ENCODE data around the gene UCK2.

UCK2 gene

DNA sequence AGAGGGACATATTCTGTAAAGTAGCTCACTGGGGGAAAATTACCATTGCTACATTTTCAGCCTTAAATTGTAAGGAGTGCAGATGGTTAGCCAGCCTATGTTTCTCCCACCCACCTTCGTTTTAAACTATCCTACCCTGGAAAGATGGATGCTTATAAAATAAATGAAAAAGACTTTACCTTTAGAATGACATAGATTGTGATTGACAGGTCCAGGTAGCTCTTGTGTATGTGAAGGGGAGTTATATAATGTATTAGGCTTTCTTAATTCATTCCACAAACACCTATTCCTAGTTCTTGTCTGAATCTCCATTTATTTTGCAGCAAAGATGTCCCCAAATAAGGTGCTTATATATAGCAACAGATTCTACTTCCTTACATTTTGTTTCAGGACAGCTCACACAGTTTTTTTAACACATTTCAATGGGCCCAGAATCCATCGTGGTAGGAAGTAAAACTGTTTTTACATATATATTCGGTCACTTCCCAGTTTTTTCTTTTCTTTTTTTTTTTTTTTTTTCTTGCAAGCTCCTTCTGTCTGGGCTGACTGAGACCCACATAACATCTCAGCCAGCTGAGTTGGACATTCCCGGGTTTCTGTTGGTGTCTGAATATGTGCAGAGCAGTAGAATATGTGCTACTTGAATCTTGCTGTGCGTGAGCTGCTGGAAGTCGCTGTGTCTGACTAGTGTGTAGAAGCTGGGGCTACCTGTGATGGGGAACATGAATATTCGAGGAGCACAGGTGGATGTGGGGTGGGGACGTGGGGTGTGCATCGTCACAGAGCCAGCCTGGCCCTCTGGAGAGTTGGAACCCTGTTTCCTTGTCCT, 27.8 kb downstream of the UCK2 start:
- no peak for DNase-seq (ENCODE audit: low read depth in 2 of 2)

DNA sequence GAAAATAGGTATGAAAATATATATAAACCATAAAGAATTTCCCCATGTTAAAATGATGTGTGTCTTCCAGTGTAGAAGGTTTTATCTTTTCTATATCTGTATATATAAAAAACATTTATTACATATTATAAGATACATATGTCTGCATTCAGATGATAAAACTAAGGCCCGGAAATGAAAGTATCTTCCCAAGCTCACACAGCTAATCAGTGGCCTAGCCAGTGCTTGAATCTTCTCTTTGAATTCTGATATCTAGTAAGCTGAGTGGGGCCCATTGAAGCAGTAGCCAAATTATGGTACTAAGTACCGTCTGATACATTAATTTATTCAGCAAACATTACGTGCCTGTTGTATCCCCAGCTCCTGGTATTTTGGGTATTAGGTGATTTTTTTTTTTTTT, 28.6 kb downstream of the UCK2 start:
- DNase-seq (ENCODE audit: low read depth in 2 of 2): no peak

DNA sequence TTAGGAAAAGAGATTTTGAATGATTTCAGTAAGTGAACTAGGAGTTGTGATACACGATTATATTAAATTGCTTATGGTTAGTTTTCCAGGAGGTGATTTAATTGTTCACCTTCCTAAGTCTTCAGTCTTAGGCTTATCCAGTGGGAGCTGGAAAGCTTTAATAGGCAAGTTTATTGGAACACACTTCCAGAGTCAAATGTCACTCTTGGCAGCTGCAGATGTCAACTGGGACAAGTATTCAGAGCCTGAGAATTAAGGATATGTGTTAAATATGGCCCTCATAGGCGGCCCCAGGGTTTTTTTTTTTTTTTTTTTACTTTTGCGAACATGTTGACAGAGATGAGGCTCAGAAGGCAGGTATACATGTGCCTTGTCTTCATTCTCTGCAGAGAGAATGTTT, 29.2 kb downstream of the UCK2 start:
- no peak for DNase-seq (ENCODE audit: low read depth in 2 of 2)

DNA sequence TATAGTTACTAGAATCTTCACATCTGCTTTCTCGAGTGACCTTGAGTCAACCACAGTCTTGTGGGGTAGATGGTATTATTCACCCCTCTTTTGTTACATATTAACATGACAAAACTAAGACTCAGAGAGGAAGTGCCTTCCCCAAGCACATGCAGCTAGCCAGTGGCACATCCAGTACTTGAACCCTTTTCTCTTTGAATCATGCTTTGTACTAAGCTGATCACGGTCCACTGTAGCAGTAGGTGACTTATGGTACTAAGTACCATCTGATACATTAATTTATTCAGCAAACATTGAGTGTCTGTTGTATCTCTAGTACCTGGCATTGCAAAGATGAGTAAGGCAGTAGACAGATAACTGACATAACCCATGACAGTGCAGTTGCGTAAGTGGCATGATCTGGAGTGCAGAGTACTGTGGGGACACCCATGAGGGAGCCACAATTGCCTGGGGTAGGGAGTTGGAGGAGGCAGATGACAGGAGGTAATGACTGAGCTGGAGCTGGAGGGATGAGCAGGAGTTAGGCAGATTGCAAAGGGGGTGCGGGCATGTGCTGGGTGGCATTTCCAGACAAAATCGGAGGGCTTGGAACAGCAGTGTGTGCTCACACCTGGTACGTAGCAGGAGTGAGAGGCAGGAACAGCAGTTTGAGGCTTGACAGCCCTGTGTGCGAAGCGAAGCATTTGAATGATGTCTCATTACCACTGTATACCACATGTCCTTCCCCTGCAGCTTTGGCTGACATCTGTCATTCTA, 29.8 kb downstream of the UCK2 start:
- DNase-seq (ENCODE audit: low read depth in 2 of 2): no peak

DNA sequence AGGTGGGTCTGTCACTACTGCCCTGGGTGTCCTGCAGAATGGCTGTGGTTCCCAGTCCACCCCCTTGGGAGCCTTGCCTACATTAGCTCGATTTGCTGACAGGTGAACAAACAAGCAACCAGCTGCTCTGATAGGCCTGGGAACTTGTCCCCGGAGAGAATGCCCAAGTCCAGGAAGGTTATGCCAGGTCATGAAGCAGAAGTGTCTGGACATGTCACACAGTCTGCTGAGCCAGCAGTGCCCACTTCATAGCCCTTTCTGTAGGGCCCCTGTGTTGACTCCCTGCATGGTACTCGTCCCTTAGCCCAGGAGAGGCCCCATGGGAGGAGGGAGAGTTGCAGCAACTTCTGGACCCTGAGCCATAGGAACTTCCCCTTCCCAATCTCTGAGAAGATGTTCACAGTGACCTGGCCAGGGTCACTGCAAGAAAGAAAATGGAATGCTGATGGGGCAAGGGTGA, 31.0 kb downstream of the UCK2 start:
- DNase-seq (ENCODE audit: low read depth in 2 of 2): no peak

DNA sequence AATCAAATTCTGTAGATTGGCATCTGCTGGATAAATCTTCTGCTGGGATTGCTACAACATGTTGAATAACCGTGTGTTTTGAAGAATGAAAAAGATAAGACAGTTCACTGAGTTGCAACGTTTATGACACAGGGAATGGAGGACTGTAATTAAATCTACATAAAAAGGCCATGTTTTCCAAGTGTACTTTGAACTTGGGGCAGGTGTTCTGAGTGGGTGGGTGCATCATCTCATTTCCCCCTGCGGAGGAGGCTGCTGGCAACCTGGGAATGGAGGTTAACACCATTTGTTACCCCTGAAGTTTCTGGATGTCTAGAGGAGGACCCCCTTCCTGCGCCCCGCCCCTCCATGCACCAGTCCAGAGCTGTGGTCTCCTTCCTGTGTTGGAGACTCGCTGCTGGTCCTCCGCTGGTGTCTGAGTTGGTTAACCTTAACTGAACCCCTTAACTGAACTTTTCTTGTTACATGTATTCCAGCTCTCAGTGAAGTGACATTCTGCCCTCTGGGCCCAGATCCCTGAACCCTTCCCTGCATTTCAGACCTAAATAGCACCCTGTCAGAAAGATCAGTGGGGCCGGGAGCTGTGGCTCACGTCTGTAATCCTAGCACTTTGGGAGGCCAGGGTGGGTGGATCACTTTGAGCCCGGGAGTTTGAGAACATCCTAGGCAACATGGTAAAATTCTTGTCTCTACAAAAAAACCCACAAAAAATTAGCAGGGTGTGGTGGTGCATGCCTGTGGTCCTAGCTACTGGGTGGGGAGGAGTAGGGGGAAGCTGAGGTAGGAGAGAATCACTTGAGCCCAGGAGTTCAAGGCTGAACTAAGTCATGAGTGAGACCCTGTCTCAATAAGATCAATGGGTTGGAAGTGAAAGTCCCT, 31.8 kb downstream of the UCK2 start:
- no peak for DNase-seq (ENCODE audit: low read depth in 2 of 2)

DNA sequence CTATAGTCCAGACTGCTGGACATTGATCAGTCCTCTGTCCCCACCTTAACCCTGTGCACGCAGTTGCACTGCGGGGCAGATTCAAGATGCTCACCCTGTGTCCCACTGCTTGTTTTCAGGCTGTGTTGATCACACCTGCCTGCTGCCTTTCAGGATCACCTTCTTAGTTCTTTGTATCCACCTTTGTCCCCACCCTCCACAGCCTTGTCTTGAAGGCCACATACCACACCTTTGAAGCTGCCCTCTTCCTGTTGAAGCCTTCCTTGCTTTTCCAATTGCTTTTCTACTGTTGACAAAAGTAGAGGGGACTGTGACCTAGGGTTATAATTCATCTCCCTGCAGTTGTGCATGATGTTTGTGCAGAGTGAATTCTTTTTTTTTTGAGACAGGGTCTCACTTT, 32.7 kb downstream of the UCK2 start:
- DNase-seq (ENCODE audit: low read depth in 2 of 2): no peak

DNA sequence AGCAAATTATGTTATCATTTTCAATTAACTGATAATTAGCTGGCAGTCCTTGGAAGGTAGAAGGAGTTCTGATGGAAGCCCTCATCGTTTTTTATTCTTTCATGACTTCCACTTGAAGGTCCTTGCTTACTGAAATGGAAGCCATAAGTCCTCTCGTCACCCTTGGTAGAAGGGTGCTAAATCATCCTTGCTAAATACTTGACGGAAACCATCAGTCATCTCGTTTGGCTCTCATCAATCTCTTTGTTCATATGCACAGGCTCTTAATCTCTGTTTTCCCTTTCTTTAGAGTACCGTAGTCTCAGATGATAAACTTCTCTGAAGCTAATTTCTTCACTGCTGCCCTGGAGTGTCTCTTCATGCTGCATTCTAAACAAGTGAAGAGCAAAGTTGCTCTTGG, 34.5 kb downstream of the UCK2 start:
- no peak for DNase-seq (ENCODE audit: low read depth in 2 of 2)

DNA sequence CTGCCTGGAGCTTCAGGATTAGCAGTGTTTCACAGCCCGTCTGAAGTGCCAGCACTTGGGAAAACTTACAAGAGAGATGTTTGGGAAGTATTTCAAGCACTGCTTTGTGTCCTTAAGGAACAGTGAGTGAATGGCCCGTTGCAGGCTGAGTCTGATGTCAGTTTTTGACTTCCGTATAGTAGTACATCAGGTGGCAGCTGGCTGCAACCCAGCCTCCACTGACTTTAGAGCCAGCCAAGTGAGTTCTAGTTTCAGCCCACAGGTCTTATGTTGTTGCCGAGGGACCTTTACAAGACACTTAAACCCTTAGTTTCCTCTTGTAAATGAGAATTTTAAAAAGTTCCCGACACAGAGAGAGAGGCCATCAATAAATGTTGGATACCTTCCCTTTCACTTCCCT, 35.0 kb downstream of the UCK2 start:
- DNase-seq (ENCODE audit: low read depth in 2 of 2): no peak

DNA sequence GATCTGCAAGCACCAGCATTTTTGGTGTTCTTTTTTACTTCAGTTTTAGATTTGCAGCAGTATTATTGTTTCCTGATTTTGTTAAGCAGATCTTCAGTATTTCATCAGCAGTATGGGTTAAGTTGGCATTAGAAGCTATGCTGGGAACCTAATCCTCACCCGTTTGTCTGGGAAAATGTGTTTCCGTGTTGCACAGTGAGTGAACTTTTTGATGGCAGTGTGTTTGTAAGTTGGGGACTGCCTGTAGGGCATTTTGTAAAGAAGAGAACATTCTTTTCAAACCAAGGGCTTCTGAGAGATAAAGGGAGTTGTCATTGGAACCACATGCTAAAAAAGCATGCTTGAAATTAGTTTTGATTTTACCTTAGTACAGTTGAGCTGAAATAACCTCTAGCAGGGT, 35.9 kb downstream of the UCK2 start:
- no peak for DNase-seq (ENCODE audit: low read depth in 2 of 2)

DNA sequence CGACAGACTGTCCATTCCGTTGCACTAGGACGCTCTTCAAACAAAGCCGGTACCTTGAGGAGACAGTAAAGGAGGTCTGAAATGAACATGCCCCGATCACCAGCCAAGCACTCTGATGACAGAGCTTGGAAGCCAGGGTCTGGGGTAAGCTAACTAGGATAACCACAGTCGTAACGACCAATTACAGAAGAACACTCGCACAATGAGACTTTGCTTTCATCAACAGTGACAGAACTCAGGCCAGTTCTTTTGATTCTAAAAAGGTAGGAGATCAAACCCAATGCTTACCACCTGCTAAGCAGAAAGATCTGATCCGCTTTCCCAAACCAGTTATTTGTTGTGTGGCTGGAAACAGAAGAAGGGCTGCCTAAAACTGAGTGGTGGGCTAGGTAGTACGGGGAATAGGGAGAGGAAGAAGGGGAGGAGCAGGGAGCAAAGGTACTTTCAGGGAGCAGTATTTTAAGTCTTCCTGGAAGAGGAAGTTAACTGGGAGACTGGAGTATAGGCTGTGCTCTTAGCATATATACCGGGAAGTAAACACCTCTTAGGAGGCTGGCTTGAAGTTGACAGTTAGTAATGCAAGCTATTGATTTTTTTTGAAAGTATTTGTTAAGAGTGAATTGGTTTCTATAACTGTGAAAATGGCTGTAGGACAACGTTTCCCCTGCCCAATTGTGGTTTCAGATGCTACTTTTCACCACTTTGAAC, 38.4 kb downstream of the UCK2 start:
- no peak for DNase-seq (ENCODE audit: low read depth in 2 of 2)

DNA sequence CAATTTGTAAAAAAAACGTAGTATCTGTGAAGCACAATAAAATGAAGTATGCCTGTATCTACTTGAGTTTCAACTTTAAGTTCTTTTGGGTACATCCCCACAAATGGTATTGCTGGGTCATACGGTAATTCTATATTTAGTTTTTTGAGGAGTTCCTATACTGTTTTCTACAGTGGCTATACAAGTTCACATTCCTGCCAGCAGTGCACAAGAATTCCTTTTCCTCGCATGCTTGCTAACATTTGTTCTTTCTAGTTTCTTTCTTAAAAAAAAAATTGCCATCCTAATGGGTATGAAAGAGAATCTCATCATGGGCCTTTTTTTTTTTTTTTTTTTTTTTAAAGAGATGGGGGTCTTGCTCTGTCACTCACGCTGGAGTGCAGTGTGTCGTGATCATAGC, 41.9 kb downstream of the UCK2 start:
- DNase-seq (ENCODE audit: low read depth in 2 of 2): no peak

DNA sequence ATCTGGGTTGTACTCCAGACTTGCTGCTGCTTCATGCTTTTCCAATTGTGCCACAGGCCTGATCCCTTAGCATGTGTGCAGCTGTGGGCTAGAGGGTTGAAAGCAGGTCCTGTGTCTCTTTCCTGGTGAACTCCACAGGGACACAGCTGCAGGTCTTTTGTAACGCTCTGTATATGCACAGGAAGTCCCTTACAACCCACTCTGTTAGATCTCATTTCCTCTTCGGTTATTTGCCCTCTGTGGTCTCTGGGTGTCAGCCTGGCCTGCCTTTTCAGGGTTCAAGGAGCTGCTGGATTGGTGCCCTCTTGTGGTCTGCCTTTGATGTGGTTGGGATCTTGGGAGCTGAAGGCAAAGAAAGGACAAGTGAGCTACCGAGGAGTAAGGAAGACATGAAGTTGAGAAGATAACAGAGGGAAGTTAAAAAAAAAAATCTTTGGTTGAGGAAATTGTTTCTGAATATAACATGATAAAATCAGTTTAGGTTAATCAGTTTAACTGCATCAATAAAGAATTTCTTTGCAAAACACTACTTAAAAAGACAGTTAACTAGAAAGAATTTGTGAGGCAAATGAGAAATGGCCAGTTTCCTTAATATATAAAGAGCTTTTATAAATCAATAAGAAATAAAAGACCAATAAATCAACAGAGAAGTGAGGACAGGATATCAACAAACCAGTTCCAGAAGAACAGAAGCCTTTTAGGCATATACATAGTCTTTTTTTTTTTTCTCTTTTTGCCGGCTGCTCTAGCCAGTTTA, 44.1 kb downstream of the UCK2 start:
- DNase-seq (ENCODE audit: low read depth in 2 of 2): peak; percentile 20

DNA sequence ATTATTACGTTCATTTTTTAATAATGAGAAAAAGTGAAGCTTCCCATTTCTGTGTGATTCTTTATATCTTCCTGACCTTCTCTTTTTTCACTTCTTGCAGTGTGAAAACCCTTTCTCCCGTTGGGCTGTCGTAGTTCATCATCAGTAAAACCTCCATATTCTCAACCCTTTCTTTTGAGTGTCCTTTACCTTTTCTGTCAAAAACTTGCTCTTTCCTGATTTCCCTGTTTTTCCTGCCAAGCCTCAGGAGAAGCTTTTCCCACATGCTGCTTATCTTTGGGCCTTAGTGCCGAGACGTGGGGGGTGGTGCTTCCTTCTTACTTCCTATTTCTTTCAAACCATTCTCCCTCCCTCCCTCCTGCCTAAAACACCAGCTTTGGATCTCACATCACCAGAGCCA, 46.1 kb downstream of the UCK2 start:
- no peak for DNase-seq (ENCODE audit: low read depth in 2 of 2)

DNA sequence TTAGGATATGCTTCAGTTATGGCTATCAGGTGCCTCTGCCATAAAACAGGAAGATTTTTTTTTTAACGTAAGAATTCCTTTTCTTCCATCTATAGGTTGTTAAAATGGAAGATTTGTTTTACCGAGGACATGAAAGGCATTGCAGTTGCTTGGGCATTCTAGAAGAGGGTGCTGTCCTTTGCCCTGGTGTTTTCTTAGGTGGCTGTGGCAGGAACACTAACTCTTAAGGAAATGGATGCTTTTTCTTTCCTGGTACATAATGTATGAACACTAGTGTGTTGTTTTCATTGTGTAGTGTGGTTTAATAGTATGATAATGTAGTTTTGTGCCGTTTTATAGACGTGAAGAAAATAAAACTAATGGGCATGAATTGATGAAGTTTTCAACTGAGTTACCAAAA, 47.2 kb downstream of the UCK2 start:
- no peak for DNase-seq (ENCODE audit: low read depth in 2 of 2)

DNA sequence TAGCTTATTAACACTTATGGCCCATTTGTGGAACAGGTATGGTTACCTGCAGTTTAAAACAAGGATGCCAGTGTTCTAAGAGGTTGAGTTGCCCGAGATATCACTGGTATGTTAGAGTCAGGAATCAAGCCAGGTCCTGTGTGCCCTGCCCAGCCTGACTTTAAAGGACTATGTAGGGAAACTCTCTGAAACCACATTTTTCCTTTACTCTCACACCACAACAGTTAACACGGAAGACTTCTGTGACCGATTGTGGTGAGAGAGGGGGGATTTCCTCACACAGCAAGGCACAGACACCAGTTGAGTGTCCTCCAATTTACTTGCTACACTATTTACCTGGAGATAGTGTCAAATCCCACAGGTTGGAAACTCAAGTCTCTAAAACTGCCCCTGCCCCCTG, 47.8 kb downstream of the UCK2 start:
- DNase-seq (ENCODE audit: low read depth in 2 of 2): peak in 1 of 2 donors; percentile 3

DNA sequence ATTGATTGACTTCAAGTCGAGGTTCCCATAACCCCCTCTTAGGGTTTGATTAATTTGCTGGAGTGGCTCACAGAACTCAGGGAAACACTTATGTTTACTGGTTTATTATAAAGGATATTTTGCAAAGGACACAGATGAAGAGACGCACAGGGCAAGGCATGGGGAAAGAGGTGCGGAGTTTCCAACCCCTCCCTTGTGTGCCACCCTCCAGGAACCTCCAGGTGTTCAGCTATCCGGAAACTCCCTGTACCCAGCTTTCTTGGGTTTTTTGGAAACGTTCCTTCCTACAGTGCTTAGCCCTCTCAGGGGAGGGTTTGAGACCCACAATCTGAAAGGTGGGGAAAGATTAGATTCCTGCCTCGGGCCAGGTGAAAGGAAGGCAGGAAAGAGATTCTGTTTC, 48.2 kb downstream of the UCK2 start:
- no peak for DNase-seq (ENCODE audit: low read depth in 2 of 2)

DNA sequence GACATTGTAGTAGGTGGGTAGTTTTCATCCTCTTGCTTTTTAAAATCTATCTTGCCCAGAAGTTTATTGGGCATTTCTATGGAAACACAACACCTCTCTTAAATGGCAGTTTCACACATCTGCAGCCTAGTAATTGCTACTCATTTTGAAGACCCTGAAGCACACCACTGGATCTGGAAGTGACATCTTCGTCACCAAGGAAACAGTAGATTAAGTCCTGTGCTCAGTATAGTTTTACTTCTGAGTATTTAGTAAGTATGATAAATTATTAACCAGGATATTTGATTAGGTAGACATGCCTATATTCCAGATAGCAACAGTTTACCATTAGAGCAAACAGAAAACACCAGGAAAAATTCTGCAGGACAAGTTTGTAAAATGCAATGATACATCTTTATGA, 48.7 kb downstream of the UCK2 start:
- no peak for DNase-seq (ENCODE audit: low read depth in 2 of 2)

DNA sequence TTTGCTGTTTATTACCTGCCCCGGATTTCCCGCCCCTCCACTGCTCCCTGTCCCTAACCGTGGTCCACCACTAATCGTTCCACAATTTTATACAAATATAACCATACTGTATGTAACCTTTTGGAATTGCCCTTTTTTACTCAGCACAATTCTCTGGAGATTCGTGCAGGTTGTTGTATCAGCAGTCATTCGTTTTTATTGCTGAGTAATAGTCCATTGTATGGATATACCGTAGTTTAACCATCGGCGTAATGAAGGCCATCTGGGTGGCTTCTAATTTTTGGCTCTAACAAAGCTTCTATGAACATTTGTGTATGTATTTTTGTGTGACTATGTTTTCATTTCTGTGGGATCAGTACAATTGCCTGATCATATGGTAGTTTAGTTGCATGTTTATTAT, 50.0 kb downstream of the UCK2 start:
- no peak for DNase-seq (ENCODE audit: low read depth in 2 of 2)

DNA sequence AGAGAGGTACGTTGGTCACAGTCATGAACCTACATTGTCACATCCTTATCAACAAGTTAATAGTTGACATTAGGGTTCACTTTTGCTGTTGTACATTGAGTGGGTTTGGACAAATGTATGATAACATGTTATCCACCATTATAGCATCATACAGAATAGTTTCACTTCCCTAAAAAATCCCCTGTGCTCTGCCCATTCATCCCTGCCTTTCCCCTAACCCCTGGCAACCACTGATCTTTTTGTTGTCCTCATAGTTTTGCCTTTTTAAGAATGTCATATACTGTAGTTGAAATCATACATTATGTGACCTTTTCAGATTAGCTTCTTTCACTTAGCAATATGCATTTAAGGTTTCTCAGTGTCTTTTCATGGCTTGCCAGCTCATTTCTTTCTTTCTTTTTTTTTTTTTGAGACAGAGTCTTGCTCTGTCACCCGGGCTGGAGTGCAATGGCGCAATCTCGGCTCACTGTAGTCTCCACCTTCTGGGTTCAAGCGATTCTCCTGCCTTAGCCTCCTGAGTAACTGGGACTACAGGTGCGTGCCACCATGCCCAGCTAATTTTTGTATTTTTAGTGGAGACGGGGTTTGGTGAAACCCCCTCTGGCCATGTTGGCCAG, 50.6 kb downstream of the UCK2 start:
- DNase-seq (ENCODE audit: low read depth in 2 of 2): no peak
